NCI-H774 (cell line): Measurements from ENCODE around the gene NELL1.
A peak's percentile ranks its signal among the peaks of the same experiment; 100 is the strongest.

Experiments
- DNase-seq: peaks from one replicate; lab custom pipeline; 2025; lab: John Stamatoyannopoulos, UW

The NELL1 gene

GRCh38 chr11:20873054-20873453 lies 203.7 kb downstream of the NELL1 start:
- DNase-seq, result peak; percentile 70

GRCh38 chr11:20874358-20874757 lies 205.0 kb downstream of the NELL1 start:
- no peak for DNase-seq

GRCh38 chr11:20875889-20876288 lies 206.5 kb downstream of the NELL1 start:
- DNase-seq, result no peak

GRCh38 chr11:20876738-20877137 lies 207.4 kb downstream of the NELL1 start:
- DNase-seq, result no peak

- DNase-seq, result no peak
Measured at GRCh38 chr11:20880094-20880493, 210.7 kb downstream of the NELL1 start.

- no peak for DNase-seq
Measured at GRCh38 chr11:20881328-20882079, 212.1 kb downstream of the NELL1 start.

- DNase-seq, result no peak
Measured at GRCh38 chr11:20887137-20887536, 217.8 kb downstream of the NELL1 start.

GRCh38 chr11:20894296-20894695 lies 224.9 kb downstream of the NELL1 start:
- no peak for DNase-seq

GRCh38 chr11:20909995-20910726 lies 240.8 kb downstream of the NELL1 start:
- DNase-seq, result no peak

GRCh38 chr11:20910733-20911132 lies 241.3 kb downstream of the NELL1 start:
- no peak for DNase-seq

- DNase-seq, result no peak
Measured at GRCh38 chr11:20912065-20912821, 242.9 kb downstream of the NELL1 start.

- no peak for DNase-seq
Measured at GRCh38 chr11:20912922-20913512, 243.6 kb downstream of the NELL1 start.

- no peak for DNase-seq
Measured at GRCh38 chr11:20917306-20917705, 247.9 kb downstream of the NELL1 start.

GRCh38 chr11:20926799-20927540 lies 257.6 kb downstream of the NELL1 start:
- peak; percentile 72 for DNase-seq

- no peak for DNase-seq
Measured at GRCh38 chr11:20931029-20931428, 261.6 kb downstream of the NELL1 start.

- no peak for DNase-seq
Measured at GRCh38 chr11:20933086-20933485, 263.7 kb downstream of the NELL1 start.

- DNase-seq, result no peak
Measured at GRCh38 chr11:20933958-20934357, 264.6 kb downstream of the NELL1 start.

- DNase-seq, result no peak
Measured at GRCh38 chr11:20934516-20934915, 265.1 kb downstream of the NELL1 start.

GRCh38 chr11:20937826-20938225 lies 268.4 kb downstream of the NELL1 start:
- DNase-seq, result no peak

GRCh38 chr11:20949585-20949984 lies 280.2 kb downstream of the NELL1 start:
- no peak for DNase-seq

- no peak for DNase-seq
Measured at GRCh38 chr11:20962581-20962980, 293.2 kb downstream of the NELL1 start.

GRCh38 chr11:20963596-20963995 lies 294.2 kb downstream of the NELL1 start:
- no peak for DNase-seq
